HL-60 (cell line): ENCODE measurements around the gene MBTPS1.

ENCODE experiments used
- GABPA ChIP-seq: IDR thresholded peaks from 2 replicates; pipeline ENCODE4 v1.6.1; 2012; ENCODE audit warnings: low read depth
- POLR2AphosphoS5 ChIP-seq: IDR thresholded peaks from 2 replicates; pipeline ENCODE4 v1.6.1; 2012; ENCODE audit warnings: low read depth
- REST ChIP-seq: IDR thresholded peaks from 2 replicates; pipeline ENCODE4 v1.6.1; 2012; ENCODE audit warnings: low read depth; ENCODE audit not compliant: insufficient replicate concordance
- SPI1 ChIP-seq: IDR thresholded peaks from 2 replicates; pipeline ENCODE4 v1.6.1; 2012; ENCODE audit warnings: low read depth, mild to moderate bottlenecking, borderline replicate concordance
- TF ChIP-seq, protein P1 (sequence below): IDR thresholded peaks from one replicate; pipeline ENCODE4 v1.5.1; 2011; ENCODE audit warnings: low read length, control low read depth, inconsistent platforms; ENCODE audit not compliant: insufficient read depth

- TF ChIP-seq, protein P1, sequence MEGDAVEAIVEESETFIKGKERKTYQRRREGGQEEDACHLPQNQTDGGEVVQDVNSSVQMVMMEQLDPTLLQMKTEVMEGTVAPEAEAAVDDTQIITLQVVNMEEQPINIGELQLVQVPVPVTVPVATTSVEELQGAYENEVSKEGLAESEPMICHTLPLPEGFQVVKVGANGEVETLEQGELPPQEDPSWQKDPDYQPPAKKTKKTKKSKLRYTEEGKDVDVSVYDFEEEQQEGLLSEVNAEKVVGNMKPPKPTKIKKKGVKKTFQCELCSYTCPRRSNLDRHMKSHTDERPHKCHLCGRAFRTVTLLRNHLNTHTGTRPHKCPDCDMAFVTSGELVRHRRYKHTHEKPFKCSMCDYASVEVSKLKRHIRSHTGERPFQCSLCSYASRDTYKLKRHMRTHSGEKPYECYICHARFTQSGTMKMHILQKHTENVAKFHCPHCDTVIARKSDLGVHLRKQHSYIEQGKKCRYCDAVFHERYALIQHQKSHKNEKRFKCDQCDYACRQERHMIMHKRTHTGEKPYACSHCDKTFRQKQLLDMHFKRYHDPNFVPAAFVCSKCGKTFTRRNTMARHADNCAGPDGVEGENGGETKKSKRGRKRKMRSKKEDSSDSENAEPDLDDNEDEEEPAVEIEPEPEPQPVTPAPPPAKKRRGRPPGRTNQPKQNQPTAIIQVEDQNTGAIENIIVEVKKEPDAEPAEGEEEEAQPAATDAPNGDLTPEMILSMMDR, result no peak
- TF ChIP-seq REST, result no peak
- no peak for TF ChIP-seq POLR2AphosphoS5
- TF ChIP-seq GABPA, result no peak
- no peak for TF ChIP-seq SPI1
Observed at GRCh38 chr16:84159800-84160199, 43.1 kb upstream of the MBTPS1 start.
